HG03432 (cell line): ENCODE results near the gene UGT2A3.

Experiments used
- ATAC-seq: cut with Tn5 transposase; IDR thresholded peaks from one replicate; pipeline ENCODE4 v1.9.1; 2021; ENCODE audit warnings: mild to moderate bottlenecking, moderate library complexity; ENCODE audit not compliant: unreplicated experiment

The UGT2A3 gene

DNA sequence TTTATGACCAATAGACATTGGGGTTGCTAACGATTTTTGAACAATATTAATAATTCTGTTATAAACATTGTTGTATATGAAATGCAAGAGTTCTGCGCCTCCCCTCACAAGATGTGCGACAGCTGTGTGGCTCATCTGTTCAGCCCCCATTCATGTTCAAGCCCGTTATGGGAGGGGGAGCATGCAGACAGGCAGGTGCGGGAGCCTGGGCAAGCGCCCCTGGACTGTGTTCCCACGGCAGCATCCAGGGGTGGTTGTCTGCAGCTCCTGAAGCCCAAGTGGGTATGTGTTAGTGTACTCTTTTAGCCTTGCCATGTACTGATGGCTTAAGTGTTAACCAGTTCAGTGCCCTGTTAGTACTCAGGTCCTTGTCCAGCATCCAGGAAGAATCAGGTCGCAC is 34.6 kb downstream of the UGT2A3 start:
- no peak for ATAC-seq

DNA sequence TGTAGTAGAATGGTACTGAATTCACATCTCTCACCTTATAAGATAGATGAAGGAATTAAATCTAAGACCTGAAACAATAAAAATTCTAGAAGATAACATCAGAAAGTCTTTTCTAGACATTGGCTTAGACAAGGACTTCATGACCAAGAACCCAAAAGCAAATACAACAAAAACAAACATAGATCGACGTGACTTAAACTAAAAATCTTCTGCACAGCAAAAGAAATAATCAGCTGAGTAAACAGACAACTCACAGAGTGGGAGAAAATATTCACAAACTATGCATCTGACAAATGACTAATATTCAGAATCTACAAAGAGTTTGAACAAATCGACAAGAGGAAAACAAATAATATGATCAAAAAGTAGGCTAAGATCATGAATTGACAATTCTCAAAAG is 38.8 kb downstream of the UGT2A3 start:
- ATAC-seq, result no peak

GRCh38 chr4:68909385-68909784 is 42.2 kb downstream of the UGT2A3 start:
- ATAC-seq, result no peak

DNA sequence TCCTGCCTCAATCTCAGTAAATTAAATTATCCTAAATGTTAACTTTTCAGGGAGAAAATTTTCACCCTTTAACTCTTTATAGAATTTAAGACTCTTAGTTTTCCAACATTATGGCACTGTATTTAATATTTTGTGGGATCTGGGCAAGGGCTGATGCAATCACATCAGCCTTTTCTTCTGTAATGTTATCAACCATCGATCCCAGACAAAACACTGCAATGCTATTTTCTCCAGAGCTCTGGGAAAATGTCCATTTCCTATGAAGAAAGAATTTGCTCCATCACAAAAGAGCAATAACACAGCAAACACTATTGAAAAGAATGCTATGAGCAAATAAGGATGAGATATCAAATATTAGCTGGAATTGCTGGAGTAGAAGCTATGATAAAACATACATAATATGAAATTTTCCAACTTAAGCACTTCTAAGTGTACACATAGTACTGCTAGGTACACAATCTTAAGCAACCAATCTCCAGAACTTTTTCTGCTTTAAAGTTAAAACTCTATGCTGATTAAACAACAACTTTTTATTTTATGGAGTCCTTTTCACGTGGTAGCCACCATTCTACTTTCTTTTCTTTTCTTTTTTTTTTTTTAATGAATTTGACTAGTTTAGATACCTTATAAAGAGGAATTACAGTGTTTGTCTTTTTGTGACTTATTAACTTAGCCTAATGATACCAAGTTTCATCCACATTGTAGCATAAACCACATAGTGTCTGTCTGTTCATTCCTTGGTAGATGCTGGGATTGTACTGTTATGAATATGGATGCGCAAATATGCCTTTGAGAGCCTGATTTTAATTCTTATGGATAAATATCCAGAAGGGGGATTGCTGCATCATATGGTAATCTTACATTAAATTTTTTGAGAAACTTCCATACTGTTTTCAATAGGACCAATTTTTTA is 43.6 kb downstream of the UGT2A3 start:
- no peak for ATAC-seq

DNA sequence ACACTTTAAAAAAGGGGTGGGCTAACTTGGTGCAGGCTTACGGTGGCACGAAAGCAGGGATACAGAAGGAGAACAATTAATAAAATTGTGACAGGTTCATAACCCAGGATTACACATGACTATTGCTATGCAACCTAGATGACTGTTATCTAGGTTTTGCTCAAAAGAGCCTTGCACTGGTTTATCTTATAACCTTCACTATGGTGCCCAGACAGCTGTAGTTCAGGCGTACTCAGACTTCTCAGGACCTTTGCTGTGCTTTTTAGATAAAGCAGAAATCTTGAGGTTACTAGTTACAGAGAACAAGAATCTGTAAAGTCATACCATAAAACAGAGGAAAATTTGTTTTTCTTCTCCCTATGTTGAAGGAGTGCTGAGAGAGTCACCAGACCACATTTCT is 44.4 kb downstream of the UGT2A3 start:
- ATAC-seq, result no peak

DNA sequence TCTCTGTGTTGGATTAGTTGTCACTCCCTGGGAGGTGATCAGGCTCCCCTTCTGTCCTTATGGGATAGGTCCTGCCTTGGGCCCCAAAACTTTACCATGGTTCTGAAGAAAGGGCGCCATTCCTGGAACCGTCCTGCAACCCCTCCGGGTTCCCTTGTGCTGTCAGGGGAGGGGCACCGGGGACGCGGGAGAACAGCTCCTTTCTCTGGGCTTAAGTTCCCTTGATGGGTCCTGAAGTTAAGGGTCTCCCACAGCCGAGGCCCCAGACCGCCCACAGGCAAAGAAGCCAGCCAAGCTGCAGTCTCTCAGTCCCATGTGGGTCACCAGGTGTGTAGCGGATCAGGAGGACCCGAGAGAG is 44.8 kb downstream of the UGT2A3 start:
- ATAC-seq, result no peak

DNA sequence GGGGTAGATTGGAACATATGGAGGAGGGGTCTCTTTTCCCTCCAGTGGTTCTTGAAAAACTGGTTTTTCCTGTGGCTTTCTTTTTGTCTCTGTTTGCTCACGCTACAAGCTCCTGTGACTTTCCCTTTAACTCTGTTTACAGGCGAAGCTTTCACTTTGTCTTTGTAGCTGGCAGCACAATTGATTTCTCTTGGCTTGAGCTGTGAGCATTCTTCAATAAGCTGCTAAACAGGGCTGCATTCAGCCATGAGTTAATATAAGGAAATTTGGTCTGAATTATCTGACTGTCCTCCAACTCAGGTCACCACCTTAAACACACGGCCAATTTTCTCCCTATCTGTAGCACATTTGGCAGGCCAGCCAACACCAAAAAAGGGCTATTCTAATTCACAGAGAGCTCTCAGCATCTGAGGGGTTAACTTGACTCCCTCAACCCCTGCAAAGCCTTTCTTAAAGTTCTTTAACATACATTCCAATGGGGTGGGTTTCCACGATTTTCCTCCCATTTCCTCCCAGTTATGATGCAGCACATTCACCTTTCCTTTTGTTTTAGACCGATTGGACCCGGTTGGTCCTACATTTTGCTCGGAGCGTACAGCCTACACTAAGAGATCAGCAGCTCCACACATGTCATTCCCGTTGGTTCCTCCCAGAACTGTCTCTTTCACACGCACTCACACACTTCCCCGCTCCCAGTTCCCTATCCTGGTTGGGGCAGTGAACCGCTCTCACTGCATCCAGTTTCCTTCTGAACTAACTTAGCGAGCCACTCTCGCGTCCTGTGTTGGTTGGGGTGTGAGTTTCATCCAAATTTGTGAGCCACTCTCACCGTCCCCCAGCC is 45.4 kb downstream of the UGT2A3 start:
- ATAC-seq, result no peak

DNA sequence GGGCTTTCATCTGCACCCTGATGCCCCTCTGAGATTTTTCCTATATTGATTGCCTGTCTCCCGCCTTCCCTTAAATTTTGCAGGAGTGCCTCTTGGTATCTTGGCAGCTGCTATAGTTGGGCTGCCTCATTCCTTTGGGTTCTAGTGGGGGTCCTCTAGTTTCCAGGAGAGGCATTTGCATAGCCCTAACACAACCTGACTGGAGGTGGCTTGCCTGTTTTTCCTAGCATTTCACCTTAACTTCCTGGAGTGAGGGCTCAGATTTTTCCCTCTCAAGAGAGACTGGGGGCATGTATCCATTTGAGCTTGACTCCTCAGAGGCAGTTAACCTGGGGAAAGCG is 46.0 kb downstream of the UGT2A3 start:
- ATAC-seq, result no peak

GRCh38 chr4:68904786-68905185 is 46.8 kb downstream of the UGT2A3 start:
- ATAC-seq, result peak; percentile 70

DNA sequence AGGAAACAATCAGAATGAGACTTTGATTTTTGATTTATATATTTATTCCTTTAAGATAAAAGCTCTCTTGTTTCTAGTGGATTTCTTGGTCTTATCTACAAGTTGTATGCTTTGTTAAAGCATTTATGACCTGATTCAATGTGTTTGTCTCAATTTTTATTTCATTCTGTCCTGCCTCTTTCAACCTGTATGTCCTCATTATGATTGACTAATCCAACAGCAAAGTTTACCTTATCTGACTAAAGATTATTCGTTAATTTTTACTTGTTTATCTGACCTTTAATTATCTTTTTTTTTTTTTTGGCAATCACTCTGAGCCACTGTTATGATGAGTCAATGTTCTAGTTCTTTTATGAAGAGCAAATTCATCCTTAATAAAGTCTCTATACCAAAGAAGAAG is 54.9 kb downstream of the UGT2A3 start:
- ATAC-seq, result no peak

- ATAC-seq, result no peak
Measured at GRCh38 chr4:68895561-68896198, 55.9 kb downstream of the UGT2A3 start.

GRCh38 chr4:68892861-68893260 is 58.7 kb downstream of the UGT2A3 start:
- no peak for ATAC-seq

- no peak for ATAC-seq
Measured at GRCh38 chr4:68891678-68892077, 59.9 kb downstream of the UGT2A3 start.

DNA sequence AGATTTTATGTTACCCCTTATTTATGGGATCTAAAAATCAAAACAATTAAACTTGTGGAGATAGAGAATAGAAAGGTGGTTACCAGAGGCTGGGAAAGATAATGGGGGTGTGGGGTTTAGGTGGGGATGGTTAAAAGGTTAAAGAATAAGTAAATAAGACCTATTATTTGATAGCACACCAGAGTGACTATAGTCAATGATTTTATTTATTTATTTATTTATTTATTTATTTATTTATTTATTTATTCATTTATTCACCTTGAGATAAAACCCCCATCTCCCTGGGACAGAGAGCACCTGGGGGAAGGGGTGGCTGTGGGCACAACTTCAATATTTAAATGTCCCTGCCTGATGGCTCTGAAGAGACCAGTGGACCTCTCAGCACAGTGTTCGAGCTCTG is 66.1 kb downstream of the UGT2A3 start:
- ATAC-seq, result no peak

DNA sequence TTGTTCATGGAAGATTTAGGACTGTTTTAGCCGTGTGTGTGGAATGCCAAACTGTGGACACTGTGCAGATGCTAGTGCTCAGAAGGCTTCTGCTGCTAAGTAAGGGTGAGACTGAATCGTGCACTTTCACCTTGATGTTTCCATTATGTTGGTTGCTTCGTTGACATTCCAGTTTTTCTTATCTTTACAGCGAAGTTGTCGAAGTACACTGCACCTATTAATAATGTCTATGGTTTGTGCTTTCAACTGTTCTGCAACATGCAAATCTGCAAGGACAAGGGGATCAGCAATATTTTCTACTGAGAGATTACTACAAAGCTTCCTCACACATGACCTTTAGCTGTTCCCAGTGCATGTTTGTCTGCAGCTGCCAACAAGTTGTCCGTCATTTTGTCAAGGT is 67.7 kb downstream of the UGT2A3 start:
- no peak for ATAC-seq
